Cardiac muscle cell (in vitro differentiated cells and primary cell): ENCODE results near the gene RASA1. TPM values are rescaled to one million over a fixed set of nuclear protein-coding genes. Genes with fewer than 3 reads are reported as not detected.

ENCODE experiments used
- DNase-seq, 2 donors: peaks; one replicate each; pipeline versions ENCODE4 v3.0.0 to v3.0.0-alpha.2; 2010 to 2017; ENCODE audit warnings: low read depth in 1 of 2, low spot score in 1 of 2
- H3K27ac ChIP-seq: fragments of 200-600 bp; sonication (generic); 2 replicates; pipeline ENCODE4 v1.5.1; 2016
- H3K27me3 ChIP-seq: fragments of 200-600 bp; sonication (generic); 2 replicates; pipeline ENCODE4 v1.6.0; 2016; ENCODE audit warnings: control low read depth
- H3K36me3 ChIP-seq: fragments of 200-600 bp; sonication (generic); 2 replicates; pipeline ENCODE4 v1.5.1; 2016; ENCODE audit warnings: control low read depth
- H3K4me1 ChIP-seq: fragments of 200-600 bp; sonication (generic); 2 replicates; pipeline ENCODE4 v1.8.1; 2017; ENCODE audit warnings: low read depth, mild to moderate bottlenecking, mixed run types
- H3K4me3 ChIP-seq: fragments of 200-600 bp; sonication (generic); 2 replicates; pipeline ENCODE4 v1.5.1; 2016; ENCODE audit warnings: mild to moderate bottlenecking
- H3K9me3 ChIP-seq: fragments of 200-600 bp; sonication (generic); 2 replicates; pipeline ENCODE4 v1.5.1; 2017; ENCODE audit warnings: low read depth, mild to moderate bottlenecking, control low read depth
- CTCF ChIP-seq: IDR thresholded peaks from 2 replicates; pipeline ENCODE4 v1.5.1; 2012; ENCODE audit warnings: low read depth, mild to moderate bottlenecking, low read length
- polyA plus RNA-seq: library from polyadenylated mRNA; unstranded; fragments of >200 nt; fragmentation: Nextera tagmentation; extraction: Ambion mirVana; gene quantifications from 2 replicates; pipeline ENCODE4 v1.2.1, GENCODE V29; 2016
- total RNA-seq: library from RNA; depleted of rRNA; stranded (reverse); fragments of >200 nt; gene quantifications from 2 replicates; pipeline ENCODE4 v1.2.3, GENCODE V29; 2016

Gene RASA1
- total and polyA plus RNA-seq, 2 experiments from 2014 or later: 16.1 to 27.0 TPM

DNA sequence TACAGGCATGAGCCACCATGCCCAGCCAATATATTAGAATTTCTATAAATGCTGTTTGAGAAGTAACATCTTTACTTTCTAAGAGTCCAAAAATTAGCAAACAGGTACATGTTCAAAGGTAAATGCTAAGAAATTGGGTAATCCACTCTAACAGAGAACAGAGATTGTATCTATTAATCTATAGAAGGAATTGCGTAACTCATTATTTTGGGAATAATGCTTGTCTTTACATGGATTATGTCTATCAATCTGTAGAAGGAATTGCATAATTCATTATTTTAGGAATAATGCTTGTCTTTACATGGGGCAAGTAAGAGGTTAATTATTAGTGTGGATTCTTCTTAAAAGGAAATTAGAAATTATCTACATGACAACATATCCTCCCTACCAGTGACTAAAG, 114.5 kb downstream of the RASA1 start:
- TF ChIP-seq CTCF: no peak
- no peak for DNase-seq
- H3K36me3 ChIP-seq: peaks cover 75% of the 10 kb centered on the region
- no peak overlapping the region for H3K27ac ChIP-seq
- no peaks in the 10 kb centered on the region for H3K27me3 ChIP-seq
- H3K4me3 ChIP-seq: no peak overlapping the region
- H3K4me1 ChIP-seq: peaks cover 9% of the 10 kb centered on the region
- H3K9me3 ChIP-seq: no peaks in the 10 kb centered on the region

- no peak for TF ChIP-seq CTCF
- DNase-seq: no peak
- Histone ChIP-seq H3K9me3 (no peaks in the 10 kb centered on the region), H3K4me1 (peaks cover 9% of the 10 kb centered on the region), H3K36me3 (peaks cover 74% of the 10 kb centered on the region), H3K27ac (no peak overlapping the region), H3K27me3 (no peaks in the 10 kb centered on the region), H3K4me3 (no peak overlapping the region)
These were observed 115.5 kb downstream of the RASA1 start for GRCh38 chr5:87383216-87383615.

GRCh38 chr5:87385802-87386201, 118.1 kb downstream of the RASA1 start:
- DNase-seq: no peak
- TF ChIP-seq CTCF: no peak
- Histone ChIP-seq H3K36me3 (peaks cover 63% of the 10 kb centered on the region), H3K9me3 (no peaks in the 10 kb centered on the region), H3K4me1 (peaks cover 9% of the 10 kb centered on the region), H3K4me3 (no peak overlapping the region), H3K27me3 (no peaks in the 10 kb centered on the region), H3K27ac (peak overlapping the region; percentile 33)

DNA sequence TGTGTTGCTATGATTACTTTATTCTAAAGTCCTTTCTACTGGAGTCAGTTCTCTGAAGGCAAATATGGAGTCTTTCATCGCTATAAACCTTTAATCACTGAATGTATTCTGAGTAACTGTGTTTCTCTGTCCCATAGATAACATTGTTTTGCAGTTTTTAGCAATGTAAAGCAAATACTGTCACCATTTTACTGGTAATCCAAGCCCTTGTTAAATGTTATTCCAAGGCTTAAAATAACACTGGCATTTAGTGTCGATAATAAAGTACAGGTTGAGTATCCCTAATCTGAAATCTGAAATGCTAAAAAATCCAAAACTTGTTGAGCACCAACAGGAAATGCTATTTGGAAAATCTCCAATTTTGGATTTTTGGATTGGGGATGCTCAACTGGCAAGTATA, 120.4 kb downstream of the RASA1 start:
- peaks cover 67% of the 10 kb centered on the region for H3K36me3 ChIP-seq
- peaks cover 9% of the 10 kb centered on the region for H3K4me1 ChIP-seq
- no peak for TF ChIP-seq CTCF

GRCh38 chr5:87389296-87390034, 121.8 kb downstream of the RASA1 start:
- H3K27me3 ChIP-seq: no peaks in the 10 kb centered on the region
- H3K4me3 ChIP-seq: no peak overlapping the region
- TF ChIP-seq CTCF: no peak
- peak overlapping the region; percentile 31 for H3K27ac ChIP-seq
- H3K36me3 ChIP-seq: peaks cover 75% of the 10 kb centered on the region
- peaks cover 9% of the 10 kb centered on the region for H3K4me1 ChIP-seq
- DNase-seq: no peak
- H3K9me3 ChIP-seq: no peaks in the 10 kb centered on the region

More for the DNA sequence above, 120.4 kb downstream of the RASA1 start:
- Histone ChIP-seq H3K27ac (peak overlapping the region; percentile 18), H3K9me3 (no peaks in the 10 kb centered on the region), H3K4me3 (no peak overlapping the region), H3K27me3 (no peaks in the 10 kb centered on the region)
- no peak for DNase-seq
